HG03108 (cell line): Measurements from ENCODE around the gene NBPF3.
A peak's percentile ranks its signal among the peaks of the same experiment; 100 is the strongest.
"Not testable (repeated sequence)": the region's sequence is repeated elsewhere in the genome, so short reads cannot be mapped to it uniquely, and the experiment has no call there.

ENCODE experiments used
- ATAC-seq: cut with Tn5 transposase; IDR thresholded peaks from one replicate; pipeline ENCODE4 v1.9.1; 2021; ENCODE audit warnings: moderate library complexity; ENCODE audit not compliant: unreplicated experiment

The NBPF3 gene

GRCh38 chr1:21439721-21440629 is at the start of gene NBPF3:
TSS of gene NBPF3 (plus strand) at chr1:21440137. CDS start at chr1:21445087, 4,950 bp downstream.
- ATAC-seq = peak; percentile 93

GRCh38 chr1:21391497-21391896 is 48.4 kb upstream of the NBPF3 start:
- ATAC-seq = no peak

GRCh38 chr1:21392587-21393263 is 47.2 kb upstream of the NBPF3 start:
- no peak for ATAC-seq

GRCh38 chr1:21396516-21396915 is 43.4 kb upstream of the NBPF3 start:
- no peak for ATAC-seq

- ATAC-seq = no peak
Observed at GRCh38 chr1:21397813-21398188, 42.1 kb upstream of the NBPF3 start.

GRCh38 chr1:21401726-21402346 is 38.1 kb upstream of the NBPF3 start:
- not testable (repeated sequence) for ATAC-seq

- no peak for ATAC-seq
Observed at GRCh38 chr1:21406659-21407058, 33.3 kb upstream of the NBPF3 start.

- ATAC-seq = not testable (repeated sequence)
Observed at GRCh38 chr1:21409897-21410296, 30.0 kb upstream of the NBPF3 start.

- no peak for ATAC-seq
Observed at GRCh38 chr1:21414015-21414414, 25.9 kb upstream of the NBPF3 start.

- not testable (repeated sequence) for ATAC-seq
Observed at GRCh38 chr1:21420378-21420777, 19.6 kb upstream of the NBPF3 start.

GRCh38 chr1:21421307-21421706 is 18.6 kb upstream of the NBPF3 start:
- ATAC-seq = not testable (repeated sequence)

- not testable (repeated sequence) for ATAC-seq
Observed at GRCh38 chr1:21427798-21428480, 12.0 kb upstream of the NBPF3 start.

GRCh38 chr1:21428481-21429073 is 11.4 kb upstream of the NBPF3 start:
- ATAC-seq = not testable (repeated sequence)

GRCh38 chr1:21429210-21429609 is 10.7 kb upstream of the NBPF3 start:
- not testable (repeated sequence) for ATAC-seq

- ATAC-seq = not testable (repeated sequence)
Observed at GRCh38 chr1:21430875-21431274, 9.1 kb upstream of the NBPF3 start.

GRCh38 chr1:21434394-21434793 is 5.5 kb upstream of the NBPF3 start:
- ATAC-seq = no peak

GRCh38 chr1:21435646-21436487 is 4.1 kb upstream of the NBPF3 start:
- ATAC-seq = no peak

GRCh38 chr1:21436488-21437340 is 3.2 kb upstream of the NBPF3 start:
- no peak for ATAC-seq

- ATAC-seq = no peak
Observed at GRCh38 chr1:21437341-21437640, 2.6 kb upstream of the NBPF3 start.
